Activated T-cell treated with anti-CD3 and anti-CD28 coated beads, Interleukin-2, amount 50 U/mL, for 72 hours (primary cell): ENCODE data around the gene ATP5PO. TPM values are rescaled to one million over a fixed set of nuclear protein-coding genes. Genes with fewer than 3 reads are reported as not detected.
A peak's percentile ranks its signal among the peaks of the same experiment; 100 is the strongest.

ENCODE experiments used
- ATAC-seq, 2 donors: fragments of 150-1000 bp; cut with Tn5 transposase; replicated peaks in 1 of 2; 2 replicates each; pipeline ENCODE4 v1.10.0; 2021; ENCODE audit warnings: moderate library complexity in 2 of 2, mild to moderate bottlenecking in 1 of 2
- DNase-seq, 2 donors: peaks; one replicate each; pipeline ENCODE4 v3.0.0; 2021 to 2022; ENCODE audit warnings: mixed read lengths in 1 of 2
- H3K27ac Mint-ChIP-seq: one replicate; pipeline ENCODE4 v1.8.0; 2022; ENCODE audit warnings: mild to moderate bottlenecking, moderate library complexity, mixed read lengths
- H3K27me3 Mint-ChIP-seq: one replicate; pipeline ENCODE4 v1.8.0; 2022; ENCODE audit warnings: low read depth, mixed read lengths
- H3K36me3 Mint-ChIP-seq, 2 donors: one replicate each; pipeline ENCODE4 v1.8.0; 2022; ENCODE audit warnings: mixed read lengths in 2 of 2, mild to moderate bottlenecking in 1 of 2; ENCODE audit not compliant: insufficient read depth in 2 of 2
- H3K4me1 Mint-ChIP-seq: one replicate; pipeline ENCODE4 v1.8.0; 2022; ENCODE audit warnings: low read depth, mixed read lengths
- H3K4me3 Mint-ChIP-seq, 2 donors: one replicate each; pipeline ENCODE4 v1.8.0; 2022; ENCODE audit warnings: mild to moderate bottlenecking in 2 of 2, mixed read lengths in 2 of 2, moderate library complexity in 2 of 2
- H3K9me3 Mint-ChIP-seq, 2 donors: one replicate each; pipeline ENCODE4 v1.8.0; 2022; ENCODE audit warnings: mixed read lengths in 2 of 2
- total RNA-seq, 2 donors: library from RNA; stranded (reverse); gene quantifications; one replicate each; pipeline ENCODE4 v1.2.3, GENCODE V29; 2022

The ATP5PO gene
- total RNA-seq, result 100 to 1,000 TPM; 217 to 230 TPM

- Mint-ChIP-seq H3K27ac (peak within 1 kb of the TSS; percentile 100), H3K4me1 (peaks cover 51% of the 10 kb centered on the region), H3K9me3 (no peaks in the 10 kb centered on the region), H3K4me3 (peak within 1 kb of the TSS; percentile 98 to 100), H3K27me3 (no peaks in the 10 kb centered on the region), H3K36me3 (peaks cover 4 to 19% of the 10 kb centered on the region in 2 donors)
- DNase-seq, result peak; percentile 98
- peak; percentile 99 for ATAC-seq
Measured at GRCh38 chr21:33915368-33916199, at the start of gene ATP5PO. Gene ATP5PO (minus strand): TSS chr21:33915804. CDS start chr21:33915763, 41 bp downstream.

GRCh38 chr21:33964706-33965325, 49.2 kb upstream of the ATP5PO start:
- ATAC-seq, result no peak
- peaks cover 19% of the 10 kb centered on the region for H3K4me1 Mint-ChIP-seq
- peaks cover 15 to 21% of the 10 kb centered on the region in 2 donors for H3K36me3 Mint-ChIP-seq

GRCh38 chr21:33963848-33964555, 48.4 kb upstream of the ATP5PO start:
- Mint-ChIP-seq H3K36me3 (peaks cover 17 to 28% of the 10 kb centered on the region in 2 donors), H3K27me3 (no peaks in the 10 kb centered on the region), H3K9me3 (peaks cover 6 to 9% of the 10 kb centered on the region in 2 donors), H3K4me1 (peaks cover 19% of the 10 kb centered on the region), H3K4me3 (no peak overlapping the region), H3K27ac (no peak overlapping the region)
- DNase-seq (no peak), ATAC-seq (no peak)

More at GRCh38 chr21:33964706-33965325, 49.2 kb upstream of the ATP5PO start:
- Mint-ChIP-seq H3K4me3 (no peak overlapping the region), H3K27ac (no peak overlapping the region), H3K27me3 (no peaks in the 10 kb centered on the region), H3K9me3 (peaks cover 2 to 5% of the 10 kb centered on the region in 2 donors)
- no peak for DNase-seq

GRCh38 chr21:33962290-33962689, 46.7 kb upstream of the ATP5PO start:
- no peaks in the 10 kb centered on the region for H3K27me3 Mint-ChIP-seq
- H3K9me3 Mint-ChIP-seq, result peaks cover 9 to 12% of the 10 kb centered on the region in 2 donors
- ATAC-seq, result no peak
- H3K4me1 Mint-ChIP-seq, result peaks cover 13% of the 10 kb centered on the region
- H3K4me3 Mint-ChIP-seq, result no peak overlapping the region
- peaks cover 24 to 41% of the 10 kb centered on the region in 2 donors for H3K36me3 Mint-ChIP-seq
- no peak overlapping the region for H3K27ac Mint-ChIP-seq
- DNase-seq, result no peak

- Mint-ChIP-seq H3K27me3 (no peaks in the 10 kb centered on the region), H3K36me3 (peaks cover 24 to 41% of the 10 kb centered on the region in 2 donors), H3K27ac (no peak overlapping the region), H3K4me3 (no peak overlapping the region), H3K9me3 (peaks cover 9 to 12% of the 10 kb centered on the region in 2 donors), H3K4me1 (peaks cover 21% of the 10 kb centered on the region)
- DNase-seq (no peak), ATAC-seq (no peak)
Measured at GRCh38 chr21:33961061-33961460, 45.5 kb upstream of the ATP5PO start.

GRCh38 chr21:33959680-33960079, 44.1 kb upstream of the ATP5PO start:
- no peak overlapping the region for H3K4me3 Mint-ChIP-seq
- peaks cover 32% of the 10 kb centered on the region for H3K4me1 Mint-ChIP-seq
- peaks cover 24 to 41% of the 10 kb centered on the region in 2 donors for H3K36me3 Mint-ChIP-seq
- no peak for ATAC-seq
- H3K27ac Mint-ChIP-seq, result peak overlapping the region; percentile 86
- no peaks in the 10 kb centered on the region for H3K27me3 Mint-ChIP-seq
- DNase-seq, result no peak
- H3K9me3 Mint-ChIP-seq, result peaks cover 10 to 12% of the 10 kb centered on the region in 2 donors

- ATAC-seq, result no peak
- DNase-seq, result no peak
- peaks cover 3 to 5% of the 10 kb centered on the region in 2 donors for H3K9me3 Mint-ChIP-seq
- H3K4me1 Mint-ChIP-seq, result peaks cover 65% of the 10 kb centered on the region
- H3K4me3 Mint-ChIP-seq, result no peak overlapping the region
- no peaks in the 10 kb centered on the region for H3K27me3 Mint-ChIP-seq
- peaks cover 12 to 16% of the 10 kb centered on the region in 2 donors for H3K36me3 Mint-ChIP-seq
- no peak overlapping the region for H3K27ac Mint-ChIP-seq
Measured at GRCh38 chr21:33954395-33954794, 38.8 kb upstream of the ATP5PO start.

GRCh38 chr21:33951276-33952178, 35.9 kb upstream of the ATP5PO start:
- Mint-ChIP-seq H3K36me3 (peaks cover 4 to 9% of the 10 kb centered on the region in 2 donors), H3K27ac (peak overlapping the region; percentile 85), H3K4me3 (peak overlapping the region; percentile 69 to 91), H3K27me3 (no peaks in the 10 kb centered on the region), H3K9me3 (peaks cover 1 to 2% of the 10 kb centered on the region in 2 donors), H3K4me1 (peaks cover 87% of the 10 kb centered on the region)
- no peak for ATAC-seq
- DNase-seq, result no peak

GRCh38 chr21:33950431-33951079, 35.0 kb upstream of the ATP5PO start:
- Mint-ChIP-seq H3K4me1 (peaks cover 85% of the 10 kb centered on the region), H3K36me3 (peaks cover 6 to 9% of the 10 kb centered on the region in 2 donors), H3K27ac (peak overlapping the region; percentile 90), H3K27me3 (no peaks in the 10 kb centered on the region), H3K4me3 (peak overlapping the region; percentile 79 to 91), H3K9me3 (peaks cover 1 to 2% of the 10 kb centered on the region in 2 donors)
- ATAC-seq, result no peak
- no peak for DNase-seq

GRCh38 chr21:33949516-33950430, 34.2 kb upstream of the ATP5PO start:
- H3K36me3 Mint-ChIP-seq, result peaks cover 9 to 11% of the 10 kb centered on the region in 2 donors
- DNase-seq, result peak; percentile 78 to 83
- H3K4me3 Mint-ChIP-seq, result peak overlapping the region; percentile 66 to 79
- H3K9me3 Mint-ChIP-seq, result peaks cover 1 to 3% of the 10 kb centered on the region in 2 donors
- H3K27me3 Mint-ChIP-seq, result no peaks in the 10 kb centered on the region
- H3K27ac Mint-ChIP-seq, result peak overlapping the region; percentile 90
- H3K4me1 Mint-ChIP-seq, result peaks cover 84% of the 10 kb centered on the region
- ATAC-seq, result peak; percentile 59 to 60

GRCh38 chr21:33948951-33949444, 33.4 kb upstream of the ATP5PO start:
- peaks cover 4 to 5% of the 10 kb centered on the region in 2 donors for H3K9me3 Mint-ChIP-seq
- H3K4me1 Mint-ChIP-seq, result peaks cover 91% of the 10 kb centered on the region
- no peaks in the 10 kb centered on the region for H3K27me3 Mint-ChIP-seq
- peak overlapping the region; percentile 90 for H3K27ac Mint-ChIP-seq
- H3K36me3 Mint-ChIP-seq, result peaks cover 17 to 19% of the 10 kb centered on the region in 2 donors
- ATAC-seq (no peak), DNase-seq (no peak)
- peak overlapping the region; percentile 66 to 79 for H3K4me3 Mint-ChIP-seq
